ENCODE results near the gene EGFR. TPM values are rescaled to one million over a fixed set of nuclear protein-coding genes. Genes with fewer than 3 reads are reported as not detected.

Gene EGFR
- total RNA-seq, 2 donors from 2014 or later: 21.1 to 22.5 TPM

DNA sequence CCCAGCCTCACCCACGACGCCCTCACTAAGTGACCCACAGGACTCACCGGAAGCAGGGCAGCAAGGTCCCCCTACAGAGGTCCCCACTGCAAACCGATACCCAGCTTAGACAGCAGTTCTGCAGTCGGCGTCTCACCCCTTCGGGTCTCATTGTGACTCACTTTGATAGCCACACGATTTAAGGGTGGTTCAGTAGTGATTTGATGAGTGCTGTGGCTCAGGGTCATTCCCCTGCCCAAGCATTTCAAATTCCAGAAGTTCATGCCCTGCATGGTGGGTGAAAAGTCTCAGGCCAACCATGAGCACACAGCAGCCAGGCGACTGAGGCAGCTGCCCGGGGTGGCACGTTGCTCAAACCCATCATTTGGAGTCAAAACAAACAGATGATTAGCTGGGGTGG lies 93.2 kb downstream of the EGFR start:
- Histone ChIP-seq H3K27ac (no peak overlapping the region), H3K27me3 (no peaks in the 10 kb centered on the region), H3K9me3 (no peaks in the 10 kb centered on the region), H3K4me3 (no peak overlapping the region), H3K36me3 (no peaks in the 10 kb centered on the region), H3K4me1 (peaks cover 0 to 29% of the 10 kb centered on the region in 2 donors)
- no peak for TF ChIP-seq CTCF (IDR thresholded peaks at IDR 0.05)
- DNase-seq (ENCODE audit: low spot score): no peak

- Histone ChIP-seq H3K4me3 (no peak overlapping the region), H3K4me1 (peaks cover 0 to 24% of the 10 kb centered on the region in 2 donors), H3K27me3 (no peaks in the 10 kb centered on the region), H3K27ac (no peak overlapping the region), H3K9me3 (no peaks in the 10 kb centered on the region), H3K36me3 (no peaks in the 10 kb centered on the region)
- TF ChIP-seq CTCF (IDR thresholded peaks at IDR 0.05): no peak
- DNase-seq (ENCODE audit: low spot score): no peak
Measured at GRCh38 chr7:55113760-55114540, 95.1 kb downstream of the EGFR start.

DNA sequence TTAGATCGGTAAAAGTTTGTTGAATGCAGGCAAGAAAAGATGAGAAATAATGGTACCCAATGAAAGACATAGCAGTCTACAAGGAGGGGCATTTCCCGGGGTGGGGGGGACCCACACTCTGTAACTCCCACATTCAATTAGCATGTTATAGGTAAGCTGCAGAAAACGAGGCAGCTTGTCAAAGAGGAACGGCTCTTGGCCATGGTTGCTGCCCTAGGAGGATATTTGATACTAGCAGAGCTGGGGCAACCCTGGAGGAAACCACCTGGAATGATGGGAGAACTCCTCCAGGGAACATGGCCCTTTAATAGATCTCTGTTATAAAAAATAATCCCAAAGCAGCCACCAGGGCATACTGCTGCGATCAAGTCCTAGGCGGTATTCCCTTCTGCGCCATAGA lies 98.5 kb downstream of the EGFR start:
- TF ChIP-seq CTCF (IDR thresholded peaks at IDR 0.05): no peak
- Histone ChIP-seq H3K27me3 (no peaks in the 10 kb centered on the region), H3K36me3 (no peaks in the 10 kb centered on the region), H3K4me3 (no peak overlapping the region), H3K9me3 (no peaks in the 10 kb centered on the region), H3K4me1 (peaks cover 0 to 27% of the 10 kb centered on the region in 2 donors), H3K27ac (no peak overlapping the region)
- DNase-seq (ENCODE audit: low spot score): no peak

DNA sequence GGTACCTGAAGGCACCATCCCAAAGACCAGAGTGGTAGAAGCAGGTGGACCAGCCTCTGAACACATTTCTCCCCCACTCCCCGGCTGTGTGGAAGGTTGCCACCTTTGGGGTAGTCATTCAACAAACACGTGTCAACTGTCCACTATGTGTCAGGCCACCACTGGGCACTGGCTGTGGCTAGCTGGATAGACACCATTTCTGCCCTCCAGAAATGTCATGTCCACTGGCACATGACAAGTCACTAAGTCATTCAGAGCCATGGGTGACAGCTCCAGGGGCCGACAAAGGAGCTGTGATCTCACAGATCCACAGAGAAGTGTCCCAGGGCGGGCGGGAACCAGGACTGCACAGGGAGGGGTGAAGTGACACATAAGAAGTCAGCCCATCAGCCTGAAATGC lies 99.6 kb downstream of the EGFR start:
- H3K36me3 ChIP-seq: no peaks in the 10 kb centered on the region
- no peaks in the 10 kb centered on the region for H3K9me3 ChIP-seq
- no peak overlapping the region for H3K4me3 ChIP-seq
- no peak for TF ChIP-seq CTCF (IDR thresholded peaks at IDR 0.05)
- peak overlapping the region in 1 of 2 donors; percentile 16 for H3K27ac ChIP-seq
- peaks cover 0 to 32% of the 10 kb centered on the region in 2 donors for H3K4me1 ChIP-seq
- DNase-seq (ENCODE audit: low spot score): no peak
- H3K27me3 ChIP-seq: no peaks in the 10 kb centered on the region

GRCh38 chr7:55119571-55119970 lies 100.8 kb downstream of the EGFR start:
- H3K9me3 ChIP-seq: no peaks in the 10 kb centered on the region
- H3K4me1 ChIP-seq: peaks cover 0 to 36% of the 10 kb centered on the region in 2 donors
- H3K36me3 ChIP-seq: no peaks in the 10 kb centered on the region
- no peaks in the 10 kb centered on the region for H3K27me3 ChIP-seq
- H3K4me3 ChIP-seq: no peak overlapping the region
- peak overlapping the region; percentile 82 to 92 for H3K27ac ChIP-seq
- DNase-seq (ENCODE audit: low spot score): no peak
- TF ChIP-seq CTCF (IDR thresholded peaks at IDR 0.05): no peak

- H3K4me1 ChIP-seq: peaks cover 0 to 41% of the 10 kb centered on the region in 2 donors
- peak in 1 of 2 donors; percentile 30 for TF ChIP-seq CTCF (IDR thresholded peaks at IDR 0.05)
- H3K36me3 ChIP-seq: no peaks in the 10 kb centered on the region
- peak overlapping the region; percentile 82 to 92 for H3K27ac ChIP-seq
- no peak for DNase-seq (ENCODE audit: low spot score)
- H3K9me3 ChIP-seq: no peaks in the 10 kb centered on the region
- no peaks in the 10 kb centered on the region for H3K27me3 ChIP-seq
- H3K4me3 ChIP-seq: no peak overlapping the region
Measured at GRCh38 chr7:55120074-55120473, 101.3 kb downstream of the EGFR start.
